Subcutaneous adipose tissue (tissue), 4 donors: ENCODE measurements around the gene GMPPB. TPM values are rescaled to one million over a fixed set of nuclear protein-coding genes. Genes with fewer than 3 reads are reported as not detected.

Source experiments
- total RNA-seq, 4 donors: library from RNA; depleted of rRNA; stranded (reverse); fragments of >200 nt; gene quantifications; one replicate each; pipeline ENCODE4 v1.1.0, GENCODE V29; 2016
- TF ChIP-seq, protein P1 (sequence below): fragments of 450-650 bp; IDR thresholded peaks from one replicate; pipeline ENCODE4 v1.5.1; 2016; ENCODE audit warnings: low read depth, mild to moderate bottlenecking, control low read depth, antibody characterized with exemption, moderate library complexity

Gene GMPPB
- total RNA-seq, 4 donors from 2014 or later, result 11.6 to 16.5 (median 13.7) TPM

DNA sequence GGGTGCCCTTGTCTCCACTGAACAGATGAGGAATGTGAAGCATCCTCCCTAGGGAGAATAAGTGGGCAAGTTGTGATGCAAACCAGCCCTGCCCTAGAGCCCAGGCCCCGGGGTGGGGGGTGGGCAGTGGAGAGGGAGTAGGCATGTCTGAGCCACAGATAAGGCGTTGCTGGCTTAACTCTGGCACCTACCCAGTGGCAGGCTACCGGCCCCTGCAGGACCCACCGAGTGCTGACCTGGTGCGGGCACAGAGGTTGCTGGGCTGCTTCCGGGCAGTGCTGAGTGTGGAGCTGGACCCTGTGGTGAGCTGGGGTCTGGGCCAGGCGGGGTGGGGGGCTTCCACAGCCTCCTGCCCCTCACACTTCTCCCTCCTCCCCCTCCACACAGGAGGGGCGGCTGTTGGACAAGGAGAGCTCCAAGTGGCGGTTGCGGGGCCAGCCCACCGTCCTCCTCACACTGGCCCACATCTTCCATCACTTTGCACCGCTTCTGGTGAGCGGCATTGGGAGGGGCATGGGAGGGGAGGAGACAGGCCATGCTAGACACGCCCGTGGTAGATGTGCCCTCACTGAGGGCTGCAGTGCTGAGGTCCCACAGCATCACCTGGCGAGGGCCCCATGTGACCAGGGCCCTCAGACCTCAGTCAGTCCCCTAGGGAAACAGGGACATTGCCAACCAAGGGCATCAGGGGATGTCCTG lies 24.3 kb downstream of the GMPPB start:
- TF ChIP-seq, protein P1, sequence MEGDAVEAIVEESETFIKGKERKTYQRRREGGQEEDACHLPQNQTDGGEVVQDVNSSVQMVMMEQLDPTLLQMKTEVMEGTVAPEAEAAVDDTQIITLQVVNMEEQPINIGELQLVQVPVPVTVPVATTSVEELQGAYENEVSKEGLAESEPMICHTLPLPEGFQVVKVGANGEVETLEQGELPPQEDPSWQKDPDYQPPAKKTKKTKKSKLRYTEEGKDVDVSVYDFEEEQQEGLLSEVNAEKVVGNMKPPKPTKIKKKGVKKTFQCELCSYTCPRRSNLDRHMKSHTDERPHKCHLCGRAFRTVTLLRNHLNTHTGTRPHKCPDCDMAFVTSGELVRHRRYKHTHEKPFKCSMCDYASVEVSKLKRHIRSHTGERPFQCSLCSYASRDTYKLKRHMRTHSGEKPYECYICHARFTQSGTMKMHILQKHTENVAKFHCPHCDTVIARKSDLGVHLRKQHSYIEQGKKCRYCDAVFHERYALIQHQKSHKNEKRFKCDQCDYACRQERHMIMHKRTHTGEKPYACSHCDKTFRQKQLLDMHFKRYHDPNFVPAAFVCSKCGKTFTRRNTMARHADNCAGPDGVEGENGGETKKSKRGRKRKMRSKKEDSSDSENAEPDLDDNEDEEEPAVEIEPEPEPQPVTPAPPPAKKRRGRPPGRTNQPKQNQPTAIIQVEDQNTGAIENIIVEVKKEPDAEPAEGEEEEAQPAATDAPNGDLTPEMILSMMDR, result no peak

DNA sequence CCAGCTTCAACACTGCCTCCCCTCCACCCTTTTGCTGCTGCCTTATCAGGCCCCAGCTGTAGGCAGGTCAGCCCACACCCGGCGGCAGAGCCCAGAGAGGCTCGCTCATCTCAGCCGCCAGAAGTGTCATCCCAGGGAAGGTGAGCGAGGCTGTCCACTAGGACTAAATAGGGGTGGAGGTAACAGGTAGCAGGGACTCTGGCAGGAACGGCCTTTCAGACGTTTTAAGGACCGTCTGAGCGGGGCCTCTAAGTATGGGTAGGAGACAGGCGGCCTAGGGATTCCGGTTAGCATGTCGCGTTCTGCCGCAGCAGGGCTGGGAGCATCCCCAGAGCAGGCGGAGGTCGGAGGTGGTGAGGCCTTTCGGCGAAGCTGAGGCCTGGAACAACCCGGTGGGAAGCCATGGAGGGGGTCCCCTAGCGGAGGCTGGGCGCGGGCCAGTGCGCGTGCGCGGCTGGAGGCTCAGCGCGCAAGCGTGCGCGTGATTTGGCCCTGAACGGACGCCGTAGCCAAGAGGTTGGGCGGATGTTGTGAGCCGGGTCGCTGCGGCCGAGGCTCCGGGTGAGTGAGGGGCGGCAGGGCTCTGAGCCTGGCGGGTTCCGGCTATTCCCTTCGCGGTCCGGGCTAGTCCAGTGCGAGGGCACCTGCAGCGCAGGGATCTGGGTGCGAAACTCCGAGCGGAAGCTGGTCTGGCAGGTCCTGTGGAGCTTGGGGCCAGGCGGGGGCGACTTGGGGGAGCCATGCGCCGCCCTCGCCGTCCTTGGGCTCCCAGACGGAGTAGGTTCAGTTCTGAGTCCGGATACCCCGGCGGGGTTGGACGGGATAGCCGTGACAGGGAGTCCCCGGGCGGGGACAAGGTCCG lies 34.5 kb downstream of the GMPPB start, which contains the start of the genes MST1 and RNF123:
Gene MST1 (minus strand): TSS at position 429 of the 862 bp plus-strand sequence. CDS start 783 bp downstream, outside the sequence.
Gene RNF123 (plus strand): TSS at position 512 of the 862 bp plus-strand sequence. CDS start 1,609 bp downstream, outside the sequence.
- TF ChIP-seq, protein P1, result no peak

DNA sequence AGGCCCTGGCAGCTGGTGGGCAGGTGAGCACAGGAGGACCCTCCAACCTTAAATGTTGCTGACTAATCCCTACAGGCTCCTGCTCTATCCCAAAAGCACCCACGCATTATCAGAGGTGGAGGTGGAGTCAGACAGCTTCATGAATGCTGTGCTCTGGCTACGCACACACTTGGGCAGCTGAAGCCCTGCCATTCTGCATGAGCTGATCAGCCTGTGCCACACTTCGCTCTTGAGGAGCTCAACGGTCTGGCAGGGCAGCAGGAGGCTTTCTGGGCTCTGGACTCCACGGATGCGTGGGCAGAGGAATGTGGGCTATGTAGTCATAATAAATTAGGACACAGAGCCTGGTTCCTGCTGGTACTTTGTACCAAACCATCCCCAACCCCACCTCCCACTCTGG lies 40.6 kb downstream of the GMPPB start:
- TF ChIP-seq, protein P1, result no peak

DNA sequence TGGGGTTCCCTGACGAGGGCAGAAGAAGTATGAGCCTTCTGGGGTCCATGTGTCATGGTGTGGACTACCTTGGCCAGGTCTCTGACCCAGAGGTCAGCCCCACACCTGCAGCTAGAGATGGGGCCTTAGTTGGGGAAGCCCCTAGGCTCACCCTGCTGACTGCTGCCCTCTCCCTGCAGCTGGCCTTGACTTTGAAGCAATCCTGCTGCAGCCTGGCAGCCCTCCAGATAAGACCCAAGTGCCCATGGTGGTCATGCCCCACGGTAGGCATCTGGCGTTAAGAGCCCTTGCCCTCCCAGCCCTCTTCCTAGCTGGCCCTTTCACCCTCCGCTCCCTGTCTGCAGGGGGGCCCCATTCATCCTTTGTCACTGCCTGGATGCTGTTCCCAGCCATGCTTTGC lies 42.2 kb downstream of the GMPPB start:
- TF ChIP-seq, protein P1, result no peak

DNA sequence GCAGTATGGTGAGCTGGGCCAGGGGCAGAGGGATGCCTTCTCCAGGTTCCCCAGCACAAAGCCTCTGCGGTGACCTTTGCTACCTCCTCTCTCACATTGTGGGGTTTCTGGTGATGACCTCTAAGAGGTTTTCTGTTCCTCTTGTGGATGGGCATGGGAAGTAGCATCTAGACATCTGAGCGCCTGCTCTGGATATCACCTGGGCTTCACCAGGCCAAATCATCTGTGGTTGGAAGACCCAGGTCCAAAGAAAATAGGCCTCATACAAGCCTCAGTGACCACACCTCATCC lies 42.6 kb downstream of the GMPPB start:
- TF ChIP-seq, protein P1, result no peak

DNA sequence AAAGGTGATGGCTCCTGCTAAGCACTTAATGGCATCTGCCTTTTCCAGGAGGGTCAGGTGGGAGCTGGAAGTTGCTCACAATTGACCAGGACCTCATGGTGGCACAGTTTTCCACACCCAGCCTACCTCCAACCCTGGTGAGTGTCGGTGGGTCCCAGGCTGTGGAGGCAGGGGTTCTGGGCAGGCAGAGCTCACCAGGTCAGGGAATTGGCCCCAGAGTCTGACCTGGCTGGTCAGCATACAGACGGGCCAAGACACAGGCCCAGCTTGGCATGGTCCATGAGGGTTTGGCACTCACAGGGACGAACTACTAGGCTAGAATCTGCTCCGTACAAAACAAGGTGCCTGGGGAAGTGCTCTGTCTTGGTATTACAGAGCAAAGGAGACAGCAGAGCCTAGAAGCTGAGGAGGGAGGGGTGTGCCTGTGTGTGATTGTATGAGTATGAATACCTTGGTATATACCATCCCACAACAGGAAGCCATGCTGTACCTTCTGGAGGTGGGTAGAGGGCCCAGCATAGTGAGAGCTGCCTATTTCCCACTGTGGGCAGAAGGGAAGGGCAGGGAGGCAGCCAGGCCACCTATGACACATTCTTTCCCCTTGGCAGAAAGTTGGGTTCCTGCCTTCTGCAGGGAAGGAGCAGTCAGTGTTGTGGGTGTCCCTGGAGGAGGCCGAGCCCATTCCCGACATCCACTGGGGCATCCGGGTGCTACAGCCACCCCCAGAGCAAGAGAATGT lies 43.1 kb downstream of the GMPPB start:
- TF ChIP-seq, protein P1, result no peak

DNA sequence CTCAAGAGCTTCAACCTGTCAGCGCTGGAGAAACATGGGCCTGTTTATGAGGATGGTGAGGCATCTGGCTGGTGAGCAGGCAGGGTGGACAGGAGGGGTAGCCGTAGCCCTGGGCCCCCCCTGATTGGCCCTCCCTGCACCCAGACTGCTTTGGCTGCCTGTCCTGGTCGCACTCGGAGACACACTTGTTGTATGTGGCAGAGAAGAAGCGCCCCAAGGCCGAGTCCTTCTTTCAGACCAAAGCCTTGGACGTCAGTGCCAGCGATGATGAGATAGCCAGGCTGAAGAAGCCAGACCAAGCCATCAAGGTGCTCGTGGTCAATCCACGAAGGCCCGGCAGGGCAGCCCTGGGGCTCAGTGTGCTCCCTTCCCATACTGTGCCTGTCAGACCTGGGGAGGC lies 47.8 kb downstream of the GMPPB start:
- TF ChIP-seq, protein P1, result no peak
